Thyroid gland (tissue), 4 donors: ENCODE data around the gene IQCE.

Experiments used
- CTCF ChIP-seq, 6 experiments: fragments of 200-600 bp in 3 of 6; fragments of 450-650 bp in 3 of 6; sonication (generic) in 3 of 6; IDR thresholded peaks; one replicate each; pipeline ENCODE4 v1.5.1; 2016 to 2019; ENCODE audit warnings: antibody characterized with exemption in 6 of 6, mild to moderate bottlenecking in 2 of 6, inconsistent platforms in 1 of 6, moderate library complexity in 1 of 6
- POLR2A ChIP-seq, 2 donors: fragments of 450-650 bp; IDR thresholded peaks; one replicate each; pipeline ENCODE4 v1.6.1; 2017; ENCODE audit warnings: antibody characterized with exemption in 2 of 2, mild to moderate bottlenecking in 2 of 2, moderate library complexity in 1 of 2

GRCh38 chr7:2571409-2571808, 12.6 kb downstream of the IQCE start:
- TF ChIP-seq CTCF (IDR thresholded peaks at IDR 0.05), result no peak
- no peak for TF ChIP-seq POLR2A (IDR thresholded peaks at IDR 0.05)
